GM19025 (cell line): ENCODE data around the gene ZNF443.
A peak's percentile ranks its signal among the peaks of the same experiment; 100 is the strongest.
"Not testable (repeated sequence)": the region's sequence is repeated elsewhere in the genome, so short reads cannot be mapped to it uniquely, and the experiment has no call there.

Experiments used
- ATAC-seq: cut with Tn5 transposase; IDR thresholded peaks from one replicate; pipeline ENCODE4 v1.9.1; 2021; ENCODE audit warnings: mild to moderate bottlenecking, low read depth, moderate library complexity; ENCODE audit not compliant: unreplicated experiment

Gene ZNF443

GRCh38 chr19:12425236-12425887, 15.5 kb downstream of the ZNF443 start:
- no peak for ATAC-seq

- not testable (repeated sequence) for ATAC-seq
Observed at GRCh38 chr19:12417273-12417672, 23.5 kb downstream of the ZNF443 start.

GRCh38 chr19:12411893-12412292, 28.9 kb downstream of the ZNF443 start:
- no peak for ATAC-seq

DNA sequence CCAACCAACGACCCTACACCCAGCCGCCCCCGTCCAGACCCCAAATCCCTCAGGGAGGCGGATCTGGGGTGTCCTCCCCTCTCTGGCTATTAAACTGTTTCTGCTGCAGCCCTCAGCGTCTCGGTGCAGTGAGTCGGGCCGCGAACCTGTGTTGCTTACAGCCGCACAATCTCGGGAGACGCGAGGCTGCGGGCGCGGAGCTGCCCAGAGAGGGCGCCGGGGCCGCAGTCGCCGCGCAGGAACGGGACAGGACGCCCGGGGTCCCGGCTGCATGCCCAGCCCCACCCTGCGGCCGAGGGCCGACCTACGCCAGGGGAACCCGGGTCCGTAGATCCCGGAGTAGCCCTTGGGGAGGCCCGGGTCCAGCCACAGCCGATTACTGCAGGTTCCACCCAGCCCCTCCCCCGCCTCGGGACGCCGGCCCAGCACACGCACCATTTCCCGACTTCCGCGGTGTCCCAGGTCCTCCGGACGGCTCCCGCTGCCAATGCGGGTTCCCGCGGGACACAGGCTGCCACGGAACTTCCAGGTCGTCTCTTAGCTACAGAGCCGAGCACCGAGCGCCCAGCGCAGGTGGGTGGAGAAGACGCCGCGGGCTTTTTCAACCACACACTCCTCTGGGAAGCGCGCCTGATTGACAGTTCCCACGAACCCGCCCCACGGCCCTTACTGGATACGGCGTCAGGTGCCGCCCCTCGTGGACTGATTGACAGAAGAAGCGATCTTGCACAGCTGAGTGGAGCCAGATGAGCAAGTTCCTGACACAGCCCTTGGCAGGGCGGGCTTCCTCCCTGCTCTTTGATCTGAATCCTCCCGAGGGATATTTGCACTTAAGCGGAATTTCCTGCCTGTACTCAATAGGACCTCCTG, 40.0 kb downstream of the ZNF443 start, which contains the start of gene ZNF799:
ZNF799 (minus strand) TSS at position 639 of the 870 bp plus-strand sequence; CDS start at position 438, 201 bp downstream.
- peak; percentile 91 for ATAC-seq

GRCh38 chr19:12399901-12400632, 40.8 kb downstream of the ZNF443 start:
- ATAC-seq: peak; percentile 35

- not testable (repeated sequence) for ATAC-seq
Observed at GRCh38 chr19:12391148-12391547, 49.7 kb downstream of the ZNF443 start.

GRCh38 chr19:12386365-12386764, 54.5 kb downstream of the ZNF443 start:
- ATAC-seq: not testable (repeated sequence)

- no peak for ATAC-seq
Observed at GRCh38 chr19:12380444-12380737, 60.4 kb downstream of the ZNF443 start.

- ATAC-seq: no peak
Observed at GRCh38 chr19:12379732-12380443, 60.9 kb downstream of the ZNF443 start.
